HK-2 (cell line): ENCODE results near the gene WDPCP.
"Not testable (repeated sequence)": the region's sequence is repeated elsewhere in the genome, so short reads cannot be mapped to it uniquely, and the experiment has no call there.

ENCODE experiments used
- DNase-seq: peaks from one replicate; pipeline ENCODE4 v3.0.0-alpha.2; 2018; ENCODE audit not compliant: unreplicated experiment

Gene WDPCP

GRCh38 chr2:63357722-63358121 is 230.6 kb downstream of the WDPCP start:
- DNase-seq: not testable (repeated sequence)

GRCh38 chr2:63347361-63347760 is 240.9 kb downstream of the WDPCP start:
- DNase-seq: no peak

DNA sequence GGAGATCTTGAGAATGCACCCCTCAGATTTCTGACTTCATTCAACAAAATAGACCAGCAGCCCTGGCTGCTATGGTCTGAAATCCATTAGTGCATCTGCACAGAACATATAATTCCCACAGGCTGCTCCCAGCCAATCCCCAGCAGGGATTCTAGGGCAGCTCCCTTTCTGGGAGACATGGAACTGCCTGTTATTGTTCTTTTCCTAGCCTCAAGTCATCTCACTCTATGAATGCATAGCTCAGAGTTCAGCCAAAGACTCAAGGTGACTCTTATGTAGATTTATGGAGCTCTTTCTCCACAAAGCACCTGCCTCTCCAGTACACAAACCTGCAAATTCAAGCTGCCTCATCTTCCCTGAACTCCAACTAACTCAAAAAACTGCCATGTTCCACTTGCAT is 241.9 kb downstream of the WDPCP start:
- DNase-seq: no peak

- DNase-seq: no peak
Measured at GRCh38 chr2:63345285-63345633, 243.0 kb downstream of the WDPCP start.

DNA sequence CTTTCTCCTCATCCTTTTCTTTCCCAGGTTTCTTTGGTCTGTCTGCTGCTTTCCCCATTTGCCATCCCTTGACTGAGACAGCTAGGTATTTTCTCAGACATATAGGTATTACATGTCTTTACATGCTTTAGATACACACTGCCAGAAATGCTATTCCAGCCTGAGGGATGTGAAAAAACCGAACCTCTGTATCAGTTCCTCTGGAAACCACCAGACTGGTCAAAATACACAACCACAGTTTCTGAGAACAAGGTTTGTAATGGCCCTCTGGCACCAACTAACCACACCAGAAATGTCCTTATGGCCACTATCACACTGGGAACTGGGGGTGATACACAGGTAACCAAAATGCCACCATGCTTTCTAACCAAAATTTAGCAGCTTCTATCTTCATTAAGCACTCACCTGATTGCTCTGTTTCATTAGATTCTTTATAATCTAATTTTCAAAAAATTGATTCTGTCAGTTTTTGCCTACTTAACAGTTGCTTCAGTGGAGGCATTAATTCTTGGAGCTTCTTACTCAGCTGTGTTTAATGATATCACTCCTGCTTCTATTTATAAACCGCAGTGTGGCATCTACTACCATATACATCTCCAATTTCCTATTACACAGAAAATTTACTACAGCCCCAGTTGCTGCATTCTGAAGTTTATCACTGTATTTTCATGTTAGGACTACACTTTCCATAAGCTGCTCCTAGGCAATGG is 243.5 kb downstream of the WDPCP start:
- no peak for DNase-seq

DNA sequence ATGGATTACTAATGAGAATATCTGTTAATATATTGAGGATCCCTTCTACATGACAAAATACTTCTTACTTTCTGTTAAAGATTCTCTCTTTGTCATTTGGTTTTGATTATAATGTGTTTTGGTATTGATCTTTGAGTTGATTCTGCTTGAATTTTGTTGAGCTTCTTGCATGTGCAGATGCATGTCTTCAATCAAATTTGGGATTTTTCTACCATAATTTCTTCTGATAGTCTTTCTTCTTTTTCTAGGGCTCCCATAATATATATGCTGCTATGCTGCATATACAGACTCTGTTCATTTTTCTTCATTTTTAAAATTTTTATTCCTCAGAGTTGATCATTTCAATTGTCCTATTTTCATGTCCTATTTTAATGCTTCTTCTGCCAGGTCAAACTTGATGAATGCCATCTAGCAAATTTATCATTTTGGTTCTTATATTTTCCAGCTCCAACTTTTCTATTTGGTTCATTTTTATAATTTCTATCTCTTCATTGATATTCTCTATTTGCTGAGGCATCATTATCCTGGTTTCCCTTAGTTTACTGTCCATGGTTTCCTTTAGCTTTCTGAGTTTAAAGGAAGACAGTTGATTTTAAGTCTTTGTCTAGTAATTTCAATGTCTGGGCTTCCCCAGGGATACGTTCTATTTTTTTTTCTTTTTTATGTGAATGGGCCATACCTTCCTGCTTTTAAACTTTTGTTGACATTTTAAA is 244.7 kb downstream of the WDPCP start:
- no peak for DNase-seq

DNA sequence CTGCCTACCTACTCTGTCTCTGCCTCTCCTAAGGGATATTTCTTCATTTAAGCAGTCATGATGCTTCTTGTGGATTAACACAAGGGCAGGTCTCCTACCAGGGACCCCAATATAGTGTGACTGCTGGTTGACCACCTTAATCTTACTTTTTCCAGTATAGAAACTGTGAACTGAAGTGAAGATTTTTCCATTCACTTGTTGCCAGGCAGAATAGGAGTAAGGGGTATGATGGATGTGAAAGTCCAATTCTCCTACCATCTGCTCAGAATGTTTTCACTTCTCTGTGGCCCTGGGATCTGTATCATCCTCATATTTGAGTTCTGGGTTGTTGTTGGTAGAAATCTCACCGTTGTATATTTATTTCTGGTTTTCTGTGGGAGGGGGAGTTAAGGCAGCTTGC is 247.8 kb downstream of the WDPCP start:
- no peak for DNase-seq

GRCh38 chr2:63334910-63335309 is 253.4 kb downstream of the WDPCP start:
- DNase-seq: no peak

DNA sequence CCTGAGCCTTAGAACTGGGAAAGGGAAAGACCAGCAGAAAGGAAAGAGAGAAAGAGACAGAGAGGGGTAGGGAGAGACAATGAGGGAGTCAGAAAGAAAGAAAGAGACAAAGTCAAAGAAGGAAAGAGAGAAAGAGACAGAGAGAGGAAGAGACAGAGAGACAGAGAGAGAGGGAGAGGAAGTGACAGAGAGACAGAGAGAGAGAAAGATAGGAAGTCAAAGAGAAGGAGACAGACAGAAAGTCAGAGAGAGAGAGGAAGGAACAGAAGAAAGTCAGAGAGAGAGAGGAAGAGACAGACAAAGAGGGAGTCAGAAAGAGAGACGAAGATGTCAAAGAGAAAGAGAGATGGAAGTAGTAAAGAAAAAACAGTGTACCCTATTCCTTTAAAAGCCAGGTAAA is 261.8 kb downstream of the WDPCP start:
- DNase-seq: no peak

GRCh38 chr2:63323662-63324061 is 264.6 kb downstream of the WDPCP start:
- DNase-seq: not testable (repeated sequence)

- DNase-seq: not testable (repeated sequence)
Measured at GRCh38 chr2:63321973-63322372, 266.3 kb downstream of the WDPCP start.

- no peak for DNase-seq
Measured at GRCh38 chr2:63320669-63321068, 267.6 kb downstream of the WDPCP start.

DNA sequence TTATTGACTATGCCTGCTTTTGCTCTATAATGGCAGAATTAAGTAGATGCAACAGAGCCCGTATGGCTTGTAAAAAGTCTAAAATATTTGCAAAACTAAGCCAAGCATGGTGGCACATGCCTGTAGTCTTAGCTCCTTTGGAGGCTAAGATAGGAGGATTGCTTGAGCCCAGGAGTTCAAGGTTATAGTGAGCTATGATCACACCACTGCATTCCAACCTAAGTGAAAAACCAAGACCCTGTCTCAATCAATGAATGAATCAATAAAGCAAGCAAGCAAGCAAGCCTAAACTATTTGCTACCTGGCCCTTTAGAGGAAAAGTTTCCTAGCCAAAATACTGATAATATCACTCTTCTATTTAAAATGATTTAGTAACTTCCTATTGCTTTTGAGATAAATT is 277.7 kb downstream of the WDPCP start:
- DNase-seq: no peak

GRCh38 chr2:63301481-63301880 is 286.8 kb downstream of the WDPCP start:
- peak; percentile 8 for DNase-seq

DNA sequence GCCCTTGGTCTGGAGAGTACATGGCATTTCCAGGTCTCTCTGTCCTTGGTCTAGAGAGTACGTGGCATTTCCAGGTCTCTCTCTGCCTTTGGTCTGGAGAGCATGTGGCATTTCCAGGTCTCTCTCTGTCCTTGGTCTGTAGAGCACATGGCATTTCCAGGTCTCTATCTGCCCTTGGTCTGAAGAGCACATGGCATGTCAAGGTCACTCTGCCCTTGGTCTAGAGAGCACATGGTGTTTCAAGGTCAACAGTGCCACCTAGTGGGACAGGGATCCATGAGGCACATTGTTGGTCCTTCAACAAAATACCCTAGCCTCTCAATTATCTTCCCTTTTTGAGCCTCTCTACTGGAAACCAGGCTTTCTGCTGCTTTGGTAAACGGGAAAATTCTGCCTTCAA is 287.4 kb downstream of the WDPCP start:
- DNase-seq: no peak

DNA sequence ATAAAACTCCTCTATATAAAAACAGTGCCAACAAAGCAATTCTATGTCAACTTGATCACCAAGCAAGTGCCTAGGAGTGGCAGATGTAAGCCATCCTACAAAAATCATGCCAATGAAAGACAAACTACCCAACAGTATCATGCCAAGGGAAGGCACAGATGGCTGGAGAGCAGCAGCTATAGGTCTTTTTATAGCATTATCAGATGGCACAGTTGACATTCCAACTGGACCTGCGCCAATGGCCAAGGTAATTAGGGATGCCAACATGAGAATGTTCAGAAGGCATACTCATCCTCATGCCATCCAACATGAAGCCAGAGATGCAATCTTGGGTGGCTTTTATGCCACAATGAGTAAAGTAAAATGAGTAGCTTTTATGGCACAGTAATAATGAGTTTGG is 300.3 kb downstream of the WDPCP start:
- DNase-seq: no peak

DNA sequence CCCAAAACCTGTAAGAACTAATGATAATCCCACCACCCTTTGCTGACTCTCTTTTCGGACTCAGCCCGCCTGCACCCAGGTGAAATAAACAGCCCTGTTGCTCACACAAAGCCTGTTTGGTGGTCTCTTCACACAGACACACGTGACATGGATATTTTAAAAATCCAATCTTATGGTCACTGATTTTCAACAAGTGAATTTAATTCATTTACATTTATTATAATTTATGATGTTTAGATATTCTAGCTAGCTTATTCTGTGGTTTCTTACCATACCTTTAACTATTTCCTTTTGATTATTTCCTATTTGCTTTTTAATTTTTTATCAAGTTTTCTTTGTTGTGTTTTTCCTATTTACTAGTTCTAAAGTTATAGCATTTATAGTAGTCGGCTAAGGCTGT is 301.8 kb downstream of the WDPCP start:
- DNase-seq: not testable (repeated sequence)

- DNase-seq: no peak
Measured at GRCh38 chr2:63283273-63283672, 305.0 kb downstream of the WDPCP start.

GRCh38 chr2:63272560-63272959 is 315.7 kb downstream of the WDPCP start:
- DNase-seq: no peak

- DNase-seq: no peak
Measured at GRCh38 chr2:63270717-63271116, 317.6 kb downstream of the WDPCP start.

GRCh38 chr2:63268946-63269345 is 319.3 kb downstream of the WDPCP start:
- no peak for DNase-seq

DNA sequence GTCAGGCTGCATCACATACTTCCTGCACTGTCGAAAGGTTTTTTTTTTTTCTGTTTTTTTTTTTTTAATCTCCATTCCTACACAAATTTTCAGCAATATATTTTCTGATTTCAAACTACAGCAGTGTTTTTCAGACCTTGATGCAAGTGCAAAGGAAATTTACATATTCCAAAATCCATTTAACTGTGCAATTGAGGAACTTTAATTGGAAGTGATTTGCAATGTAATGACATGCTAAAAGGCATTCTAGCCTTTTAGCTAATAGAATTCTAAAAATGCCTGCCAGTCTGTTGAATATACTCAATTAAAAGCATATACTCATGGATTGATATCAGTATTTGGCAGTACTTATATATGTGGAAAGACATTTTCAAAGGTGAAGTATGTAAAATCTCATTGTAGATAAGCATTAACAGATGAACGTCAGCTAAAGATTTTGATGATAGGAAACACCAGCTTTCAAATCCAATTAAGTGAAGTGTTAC is 327.1 kb downstream of the WDPCP start:
- no peak for DNase-seq

- no peak for DNase-seq
Measured at GRCh38 chr2:63257473-63257872, 330.8 kb downstream of the WDPCP start.

- DNase-seq: no peak
Measured at GRCh38 chr2:63249161-63249560, 339.1 kb downstream of the WDPCP start.
